T-cell (primary cell): Measurements from ENCODE around the gene XCR1. TPM values are rescaled to one million over a fixed set of nuclear protein-coding genes. Genes with fewer than 3 reads are reported as not detected.
"Not testable (repeated sequence)": the region's sequence is repeated elsewhere in the genome, so short reads cannot be mapped to it uniquely, and the experiment has no call there.

Experiments
- ATAC-seq, 4 experiments: fragments of 200-7000 bp in 3 of 4; fragments of 150-1000 bp in 1 of 4; cut with Tn5 transposase; replicated peaks in 1 of 4; 1 replicate in 3 of 4; 2 replicates in 1 of 4; pipeline ENCODE4 v1.10.0; 2021; ENCODE audit warnings: moderate library complexity in 3 of 4, mild to moderate bottlenecking in 2 of 4, moderate number of reproducible peaks in 1 of 4
- CTCF ChIA-PET, 2 donors: fragments of 300-600 bp; sonication (Branson Sonifier 250); formaldehyde crosslinking; loops; one replicate each; lab custom pipeline; 2022; ENCODE audit warnings: antibody characterized with exemption in 2 of 2; lab: Charles Lee
- POLR2A ChIA-PET, 2 donors: fragments of 300-600 bp; sonication (Branson Sonifier 250); formaldehyde crosslinking; loops; one replicate each; lab custom pipeline; 2022; ENCODE audit warnings: antibody characterized with exemption in 2 of 2; lab: Charles Lee
- DNase-seq, 35 experiments: peaks; one replicate each; pipeline versions ENCODE4 v3.0.0 to v3.0.0-alpha.2; 2013 to 2023
- H3K27ac ChIP-seq: one replicate; pipeline ENCODE4 v1.5.1; 2013; ENCODE audit warnings: low read length
- H3K27me3 ChIP-seq, 2 experiments: replicated peaks in 1 of 2; 1 replicate in 1 of 2; 2 replicates in 1 of 2; pipeline versions ENCODE4 v1.6.1 to v1.7.0; 2013; ENCODE audit warnings: low read length in 1 of 2, mixed read lengths in 1 of 2; ENCODE audit not compliant: control insufficient read depth in 2 of 2, insufficient read depth in 2 of 2; ENCODE audit errors: extremely low read depth in 1 of 2
- H3K36me3 ChIP-seq, 2 donors: 1 replicate in 1 of 2; 2 replicates in 1 of 2; pipeline versions ENCODE4 v1.6.1 to v1.7.0; 2013; ENCODE audit warnings: low read length in 1 of 2; ENCODE audit not compliant: control insufficient read depth in 2 of 2, insufficient read depth in 1 of 2; ENCODE audit errors: extremely low read depth in 1 of 2
- H3K4me1 ChIP-seq, 2 experiments: 1 replicate in 1 of 2; 2 replicates in 1 of 2; pipeline versions ENCODE4 v1.6.1 to v1.7.0; 2013; ENCODE audit warnings: low read length in 2 of 2, mixed read lengths in 1 of 2; ENCODE audit not compliant: insufficient read depth in 2 of 2, control insufficient read depth in 1 of 2; ENCODE audit errors: extremely low read depth in 1 of 2
- H3K4me3 ChIP-seq, 2 donors: 1 replicate in 1 of 2; 2 replicates in 1 of 2; pipeline versions ENCODE4 v1.5.1 to v1.7.0; 2013; ENCODE audit warnings: mild to moderate bottlenecking in 2 of 2, low read length in 1 of 2, moderate library complexity in 1 of 2; ENCODE audit not compliant: control insufficient read depth in 1 of 2; ENCODE audit errors: extremely low read depth in 1 of 2
- H3K9me3 ChIP-seq: 2 replicates; pipeline ENCODE4 v1.7.0; 2013
- H3K27ac Mint-ChIP-seq, 2 donors: one replicate each; pipeline ENCODE4 v1.8.0; 2020 to 2021; ENCODE audit warnings: mild to moderate bottlenecking in 2 of 2, mixed read lengths in 2 of 2
- H3K27me3 Mint-ChIP-seq, 2 donors: one replicate each; pipeline ENCODE4 v1.8.0; 2021 to 2022; ENCODE audit warnings: mixed read lengths in 2 of 2
- H3K36me3 Mint-ChIP-seq: one replicate; pipeline ENCODE4 v1.8.0; 2021; ENCODE audit warnings: mixed read lengths
- H3K4me1 Mint-ChIP-seq, 3 donors: one replicate each; pipeline ENCODE4 v1.8.0; 2020 to 2022; ENCODE audit warnings: mixed read lengths in 3 of 3, mild to moderate bottlenecking in 1 of 3
- H3K4me3 Mint-ChIP-seq, 3 donors: one replicate each; pipeline ENCODE4 v1.8.0; 2020 to 2022; ENCODE audit warnings: mild to moderate bottlenecking in 3 of 3, mixed read lengths in 3 of 3, moderate library complexity in 3 of 3
- H3K9me3 Mint-ChIP-seq, 3 donors: one replicate each; pipeline ENCODE4 v1.8.0; 2020 to 2022; ENCODE audit warnings: mixed read lengths in 3 of 3
- WGBS: methylation state at CpG from one replicate; pipeline ENCODE4 v1.1.5; 2013; ENCODE audit warnings: missing lambda C conversion rate; ENCODE audit not compliant: insufficient coverage; 5-methylcytosine and 5-hydroxymethylcytosine counted together
- total RNA-seq, 35 experiments: library from RNA in 6 of 35; stranded (reverse) in 6 of 35; fragments of 120-200 nt in 1 of 35; gene quantifications; one replicate each; pipeline versions ENCODE4 v1.2.1 to v1.2.4 and lab custom pipeline; 2013 to 2026

Gene XCR1
- total RNA-seq, 5 donors from 2014 or later (not counting 1 experiment from before 2014, with no cell fraction given): 0.08 to 0.28 TPM; not detected in 3

- H3K27ac Mint-ChIP-seq, H3K27me3 Mint-ChIP-seq, H3K4me1 Mint-ChIP-seq, DNase-seq, H3K9me3 Mint-ChIP-seq, H3K4me3 ChIP-seq, H3K36me3 Mint-ChIP-seq, H3K4me1 ChIP-seq, POLR2A ChIA-PET, ATAC-seq, H3K4me3 Mint-ChIP-seq, H3K36me3 ChIP-seq, H3K9me3 ChIP-seq, H3K27me3 ChIP-seq, H3K27ac ChIP-seq: not testable (repeated sequence)
- WGBS: no CpG with 5 or more reads among the region's 3 CpGs
- CTCF ChIA-PET: interaction anchor here in 1 of 2 donors (0.7 kb wide), 1 partner anchor 54 kb away, joined by 3 read pairs; no protein-coding TSS in a partner anchor
Observed at GRCh38 chr3:46038071-46038470, 10.8 kb upstream of the XCR1 start.

- WGBS: no CpG with 5 or more reads among the region's 1 CpG
- Mint-ChIP-seq H3K4me1 (no peaks in the 10 kb centered on the region), H3K4me3 (no peak overlapping the region), H3K36me3 (no peaks in the 10 kb centered on the region), H3K9me3 (no peaks in the 10 kb centered on the region), H3K27me3 (peaks cover 0 to 3% of the 10 kb centered on the region in 2 donors), H3K27ac (no peak overlapping the region)
- ChIA-PET POLR2A (no interaction called here), CTCF (no interaction called here)
- no peaks in the 10 kb centered on the region for H3K27me3 ChIP-seq
- DNase-seq: no peak
- no peaks in the 10 kb centered on the region for H3K36me3 ChIP-seq
- no peak overlapping the region for H3K27ac ChIP-seq
- no peak for ATAC-seq
- H3K4me1 ChIP-seq: no peaks in the 10 kb centered on the region
- H3K4me3 ChIP-seq: no peak overlapping the region
- H3K9me3 ChIP-seq: no peaks in the 10 kb centered on the region
Observed at GRCh38 chr3:46036191-46036590, 8.9 kb upstream of the XCR1 start.

DNA sequence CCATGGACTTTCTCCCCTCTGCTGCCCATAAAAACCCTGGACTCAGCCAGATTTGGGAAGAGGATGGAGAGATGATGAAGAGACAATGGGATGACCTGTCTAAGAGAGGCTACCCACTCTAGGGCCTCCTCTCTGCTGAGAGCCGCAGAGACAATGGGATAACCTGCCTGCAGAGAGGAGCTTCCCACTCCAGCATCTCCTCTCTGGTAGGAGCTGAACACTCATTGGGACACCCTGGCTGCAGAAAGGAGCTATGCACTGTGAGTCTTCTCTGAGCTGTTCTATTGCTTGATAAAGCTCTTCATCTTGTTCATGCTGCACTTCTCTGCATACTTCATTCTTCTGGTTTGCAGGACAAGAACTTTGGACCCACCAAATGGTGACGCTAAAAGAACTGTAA, 4.5 kb upstream of the XCR1 start:
- DNase-seq (no peak), ATAC-seq (no peak)
- Mint-ChIP-seq H3K27ac (no peak overlapping the region), H3K4me3 (no peak overlapping the region), H3K27me3 (no peaks in the 10 kb centered on the region), H3K9me3 (peaks cover 0 to 9% (median 6%) of the 10 kb centered on the region in 3 donors), H3K36me3 (no peaks in the 10 kb centered on the region), H3K4me1 (peaks cover 0 to 4% (median 0%) of the 10 kb centered on the region in 3 donors)
- Histone ChIP-seq H3K36me3 (no peaks in the 10 kb centered on the region), H3K4me1 (no peaks in the 10 kb centered on the region), H3K9me3 (peaks cover 2% of the 10 kb centered on the region), H3K27me3 (no peaks in the 10 kb centered on the region), H3K27ac (no peak overlapping the region), H3K4me3 (no peak overlapping the region)
- ChIA-PET CTCF (no interaction called here), POLR2A (no interaction called here)
- WGBS: 79% methylated on average over 2 of the region's 2 CpGs

DNA sequence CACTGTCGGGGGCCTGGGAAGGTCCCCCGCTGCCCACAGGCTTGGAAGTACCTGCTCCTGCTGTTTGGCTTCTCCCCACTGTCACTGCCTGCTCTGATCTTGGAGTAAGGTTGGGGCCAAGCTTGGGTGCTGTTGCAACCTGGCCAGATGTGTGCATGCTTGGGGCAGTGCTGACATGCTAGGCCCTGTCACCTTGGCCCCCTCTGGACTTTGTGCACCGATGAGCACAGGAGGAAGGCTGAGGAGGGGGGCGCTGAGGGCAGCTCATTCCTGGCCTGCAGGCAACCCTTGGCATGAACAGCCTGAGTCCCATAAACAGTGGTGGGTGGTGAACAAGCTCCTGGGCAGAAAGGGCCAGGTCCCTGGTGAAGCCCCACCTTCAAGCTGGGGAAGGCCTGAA, 4.0 kb upstream of the XCR1 start:
- peaks cover 2% of the 10 kb centered on the region for H3K9me3 ChIP-seq
- H3K9me3 Mint-ChIP-seq: peaks cover 0 to 9% (median 6%) of the 10 kb centered on the region in 3 donors
- H3K4me1 Mint-ChIP-seq: peaks cover 0 to 4% (median 0%) of the 10 kb centered on the region in 3 donors
- ATAC-seq (no peak), DNase-seq (no peak)
- no peaks in the 10 kb centered on the region for H3K4me1 ChIP-seq
- CTCF ChIA-PET: no interaction called here
- no peaks in the 10 kb centered on the region for H3K36me3 Mint-ChIP-seq
- H3K27me3 Mint-ChIP-seq: no peaks in the 10 kb centered on the region
- H3K4me3 Mint-ChIP-seq: no peak overlapping the region
- H3K4me3 ChIP-seq: no peak overlapping the region
- no peak overlapping the region for H3K27ac Mint-ChIP-seq
- H3K27me3 ChIP-seq: no peaks in the 10 kb centered on the region
- 82% methylated on average over 2 of the region's 4 CpGs for WGBS
- H3K36me3 ChIP-seq: no peaks in the 10 kb centered on the region
- POLR2A ChIA-PET: no interaction called here
- no peak overlapping the region for H3K27ac ChIP-seq

- Histone ChIP-seq H3K36me3 (no peaks in the 10 kb centered on the region), H3K27ac (no peak overlapping the region), H3K4me3 (no peak overlapping the region), H3K9me3 (peaks cover 2% of the 10 kb centered on the region), H3K27me3 (no peaks in the 10 kb centered on the region), H3K4me1 (no peaks in the 10 kb centered on the region)
- no peak for DNase-seq
- no peak overlapping the region for H3K4me3 Mint-ChIP-seq
- POLR2A ChIA-PET: no interaction called here
- no peak overlapping the region for H3K27ac Mint-ChIP-seq
- no peaks in the 10 kb centered on the region for H3K36me3 Mint-ChIP-seq
- CTCF ChIA-PET: no interaction called here
- H3K4me1 Mint-ChIP-seq: peaks cover 0 to 4% (median 0%) of the 10 kb centered on the region in 3 donors
- ATAC-seq: no peak
- 98% methylated on average over 6 of the region's 6 CpGs for WGBS
- H3K9me3 Mint-ChIP-seq: peaks cover 0 to 9% (median 6%) of the 10 kb centered on the region in 3 donors
- no peaks in the 10 kb centered on the region for H3K27me3 Mint-ChIP-seq
Observed at GRCh38 chr3:46030626-46031025, 3.3 kb upstream of the XCR1 start.

DNA sequence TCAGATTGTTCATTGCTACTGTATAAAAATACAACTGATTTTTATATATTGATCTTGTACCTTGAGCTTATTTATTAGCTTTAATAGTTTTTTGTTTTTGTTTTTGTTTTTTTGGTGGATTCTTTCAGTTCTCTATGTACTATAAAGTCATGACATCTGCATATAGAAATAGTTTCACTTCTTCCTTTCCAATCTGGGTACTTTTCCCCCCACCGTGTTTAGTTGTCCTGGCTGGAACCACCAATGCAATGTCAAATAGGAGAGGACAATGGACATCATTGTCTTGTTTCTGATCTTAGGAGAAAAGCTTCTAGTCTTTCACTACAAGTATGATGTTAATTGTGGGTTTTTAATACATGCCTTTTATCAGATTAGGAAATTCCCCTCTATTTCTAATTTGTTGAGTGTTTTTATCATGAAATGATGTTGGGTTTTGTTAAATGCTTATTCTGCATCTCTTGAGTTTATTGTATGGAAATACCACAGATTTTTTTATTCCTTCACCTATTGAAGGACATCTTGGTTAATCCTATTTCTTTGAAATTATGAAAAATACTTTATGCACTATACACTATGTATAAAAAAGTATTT, 2.8 kb upstream of the XCR1 start:
- WGBS: no CpG with 5 or more reads among the region's 1 CpG
- peaks cover 2% of the 10 kb centered on the region for H3K9me3 ChIP-seq

More for the DNA sequence above, 2.8 kb upstream of the XCR1 start:
- Mint-ChIP-seq H3K4me1 (peaks cover 0 to 4% (median 0%) of the 10 kb centered on the region in 3 donors), H3K9me3 (peaks cover 0 to 9% (median 6%) of the 10 kb centered on the region in 3 donors), H3K27me3 (no peaks in the 10 kb centered on the region), H3K36me3 (no peaks in the 10 kb centered on the region), H3K27ac (no peak overlapping the region), H3K4me3 (no peak overlapping the region)
- Histone ChIP-seq H3K4me1 (no peaks in the 10 kb centered on the region), H3K27ac (no peak overlapping the region), H3K36me3 (no peaks in the 10 kb centered on the region), H3K4me3 (no peak overlapping the region), H3K27me3 (no peaks in the 10 kb centered on the region)
- ChIA-PET POLR2A (interaction anchor here in 1 of 2 donors (0.6 kb wide), 1 partner anchor 12 kb away, joined by 3 read pairs; no protein-coding TSS in a partner anchor), CTCF (no interaction called here)
- DNase-seq: no peak
- ATAC-seq: no peak
